ENCODE data around the gene STK38L.

GRCh38 chr12:27344246-27344645, 100.2 kb downstream of the STK38L start:
- no peak for TF ChIP-seq POLR2A (IDR thresholded peaks at IDR 0.05; ENCODE audit: control extremely low read depth in 1 of 2, low read depth in 2 of 2, low read length in 2 of 2)
- no peak for TF ChIP-seq CREB1 (IDR thresholded peaks at IDR 0.05)
- no peak for TF ChIP-seq TAF7 (optimal IDR thresholded peaks at IDR 0.05; ENCODE audit: borderline replicate concordance, low read depth, low read length)
- no peak for TF ChIP-seq EZH2 (IDR thresholded peaks at IDR 0.05; ENCODE audit: low read depth, low read length, severe bottlenecking)
- TF ChIP-seq POLR2AphosphoS5 (IDR thresholded peaks at IDR 0.05; ENCODE audit: low read depth, low read length) = no peak
- TF ChIP-seq SP1 (IDR thresholded peaks at IDR 0.05; ENCODE audit: low read depth, low read length) = no peak

Measured in H1 (cell line).